B cell (primary cell): ENCODE data around the gene EPB41L4A. TPM values are rescaled to one million over a fixed set of nuclear protein-coding genes. Genes with fewer than 3 reads are reported as not detected.

ENCODE experiments used
- ATAC-seq: fragments of 200-7000 bp; cut with Tn5 transposase; one replicate; pipeline ENCODE4 v1.10.0; 2021; ENCODE audit warnings: low read depth, mild to moderate bottlenecking, moderate number of reproducible peaks, moderate library complexity
- CTCF ChIA-PET: fragments of 350-600 bp; sonication (Branson Sonifier 250); formaldehyde crosslinking; loops from one replicate; lab custom pipeline; 2021; ENCODE audit warnings: antibody characterized with exemption, inconsistent platforms; lab: Charles Lee
- POLR2A ChIA-PET: fragments of 350-600 bp; sonication (Branson Sonifier 250); formaldehyde crosslinking; loops from one replicate; lab custom pipeline; 2021; ENCODE audit warnings: antibody characterized with exemption; lab: Charles Lee
- DNase-seq: peaks from one replicate; pipeline ENCODE4 v3.0.0; 2013
- H2AFZ ChIP-seq: 2 replicates; pipeline ENCODE4 v1.6.1; 2012; ENCODE audit warnings: mild to moderate bottlenecking, low read depth, low read length; ENCODE audit not compliant: insufficient read depth, poor library complexity, severe bottlenecking
- H3K27ac ChIP-seq, 2 donors: 1 replicate in 1 of 2; 2 replicates in 1 of 2; pipeline ENCODE4 v1.5.1; 2012 to 2013; ENCODE audit warnings: low read length in 2 of 2, mild to moderate bottlenecking in 2 of 2, moderate library complexity in 1 of 2
- H3K27me3 ChIP-seq, 4 experiments: fragments of 200-600 bp in 1 of 4; sonication (generic) in 1 of 4; replicated peaks in 1 of 4; 1 replicate in 2 of 4; 2 replicates in 2 of 4; pipeline versions ENCODE4 v1.6.1 to v1.7.0; 2013 to 2016; ENCODE audit warnings: low read length in 3 of 4, mild to moderate bottlenecking in 2 of 4, mixed read lengths in 1 of 4, moderate library complexity in 1 of 4; ENCODE audit not compliant: insufficient read depth in 4 of 4, control insufficient read depth in 3 of 4; ENCODE audit errors: control extremely low read depth in 1 of 4
- H3K36me3 ChIP-seq, 2 experiments: replicated peaks in 1 of 2; 1 replicate in 1 of 2; 2 replicates in 1 of 2; pipeline versions ENCODE4 v1.6.1 to v1.7.1; 2013; ENCODE audit warnings: low read length in 1 of 2; ENCODE audit not compliant: insufficient read depth in 2 of 2, control insufficient read depth in 1 of 2; ENCODE audit errors: control extremely low read depth in 1 of 2, extremely low read depth in 1 of 2
- H3K4me1 ChIP-seq, 2 donors: fragments of 200-600 bp in 1 of 2; sonication (generic) in 1 of 2; 1 replicate in 1 of 2; 2 replicates in 1 of 2; pipeline versions ENCODE4 v1.5.1 to v1.6.1; 2013 to 2017; ENCODE audit warnings: low read length in 2 of 2; ENCODE audit not compliant: control insufficient read depth in 2 of 2, insufficient read depth in 2 of 2
- H3K4me2 ChIP-seq: replicated peaks from 2 replicates; pipeline ENCODE3; 2012; ENCODE audit warnings: mild to moderate bottlenecking, low read depth, low read length; ENCODE audit not compliant: poor library complexity, severe bottlenecking
- H3K4me3 ChIP-seq, 5 experiments: fragments of 200-600 bp in 1 of 5; sonication (generic) in 1 of 5; 1 replicate in 3 of 5; 2 replicates in 2 of 5; pipeline versions ENCODE4 v1.5.1 to v1.7.0; 2011 to 2016; ENCODE audit warnings: low read length in 4 of 5, mild to moderate bottlenecking in 4 of 5, low read depth in 2 of 5, control low read depth in 1 of 5, moderate library complexity in 1 of 5; ENCODE audit not compliant: insufficient read depth in 1 of 5; ENCODE audit errors: control extremely low read depth in 1 of 5, extremely low read depth in 1 of 5
- H3K79me2 ChIP-seq: fragments of 200-600 bp; sonication (generic); one replicate; pipeline ENCODE4 v1.6.0; 2016; ENCODE audit warnings: low read length; ENCODE audit not compliant: control insufficient read depth, insufficient read depth
- H3K9ac ChIP-seq: fragments of 200-600 bp; sonication (generic); 2 replicates; pipeline ENCODE4 v1.6.1; 2017; ENCODE audit warnings: mild to moderate bottlenecking, low read length, moderate library complexity
- H3K9me3 ChIP-seq, 3 donors: one replicate each; pipeline versions ENCODE4 v1.6.1 to v1.7.1; 2013; ENCODE audit warnings: low read length in 2 of 3; ENCODE audit not compliant: control insufficient read depth in 2 of 3, insufficient read depth in 1 of 3; ENCODE audit errors: control extremely low read depth in 1 of 3
- H4K20me1 ChIP-seq: 2 replicates; pipeline ENCODE4 v1.6.0; 2012; ENCODE audit warnings: mild to moderate bottlenecking, low read length; ENCODE audit not compliant: insufficient read depth, control insufficient read depth, poor library complexity, severe bottlenecking
- H3K27ac Mint-ChIP-seq: one replicate; pipeline ENCODE4 v1.8.0; 2021; ENCODE audit warnings: mixed read lengths
- H3K27me3 Mint-ChIP-seq: one replicate; pipeline ENCODE4 v1.8.0; 2021; ENCODE audit warnings: mixed read lengths
- H3K4me1 Mint-ChIP-seq: one replicate; pipeline ENCODE4 v1.8.0; 2021; ENCODE audit warnings: mixed read lengths
- H3K4me3 Mint-ChIP-seq: one replicate; pipeline ENCODE4 v1.8.0; 2021; ENCODE audit warnings: mixed read lengths
- H3K9me3 Mint-ChIP-seq: one replicate; pipeline ENCODE4 v1.8.0; 2022; ENCODE audit warnings: mixed read lengths; ENCODE audit not compliant: insufficient read depth
- EZH2 ChIP-seq: IDR thresholded peaks from 2 replicates; pipeline ENCODE4 v1.6.1; 2012; ENCODE audit warnings: borderline replicate concordance, low read depth, mild to moderate bottlenecking, moderate library complexity, low read length; ENCODE audit not compliant: insufficient read depth, poor library complexity, severe bottlenecking
- WGBS: methylation state at CpG from one replicate; pipeline ENCODE4 v1.1.5; 2013; ENCODE audit warnings: missing lambda C conversion rate; ENCODE audit not compliant: insufficient coverage; 5-methylcytosine and 5-hydroxymethylcytosine counted together
- intact Hi-C: fragments of 100-400 bp; cut with micrococcal nuclease; formaldehyde crosslinking; loops from one replicate; pipeline ENCODE4 v1.10.0; 2022
- polyA plus RNA-seq: library from polyadenylated mRNA; depleted of rRNA; stranded (reverse); fragments of >200 nt; gene quantifications from 2 replicates; pipeline ENCODE4 v1.2.3, GENCODE V29; 2012
- total RNA-seq, 2 donors: library from RNA; stranded (reverse); fragments of 120-200 nt in 1 of 2; gene quantifications; 1 replicate in 1 of 2; 2 replicates in 1 of 2; pipeline versions ENCODE4 v1.2.3 to v1.2.4, GENCODE V29; 2013 to 2022
- TF ChIP-seq, protein P1 (sequence below): fragments of 200-600 bp; IDR thresholded peaks from one replicate; pipeline ENCODE4 v1.8.0; 2022; ENCODE audit warnings: antibody characterized with exemption, mild to moderate bottlenecking

The EPB41L4A gene
- total and polyA plus RNA-seq, 2 donors (not counting 1 experiment from before 2014, with no cell fraction given) = 1.8 to 12.9 TPM

- intact Hi-C loops = no loop called here
- no peak overlapping the region for H3K4me3 ChIP-seq
- Mint-ChIP-seq H3K27me3 (peaks cover 18% of the 10 kb centered on the region), H3K27ac (no peak overlapping the region), H3K9me3 (no peaks in the 10 kb centered on the region), H3K4me1 (no peaks in the 10 kb centered on the region), H3K4me3 (no peak overlapping the region)
- no peaks in the 10 kb centered on the region for H3K36me3 ChIP-seq
- H3K4me2 ChIP-seq = no peak overlapping the region
- no peaks in the 10 kb centered on the region for H3K79me2 ChIP-seq
- POLR2A ChIA-PET = no interaction called here
- no peak for TF ChIP-seq EZH2
- TF ChIP-seq, protein P1, sequence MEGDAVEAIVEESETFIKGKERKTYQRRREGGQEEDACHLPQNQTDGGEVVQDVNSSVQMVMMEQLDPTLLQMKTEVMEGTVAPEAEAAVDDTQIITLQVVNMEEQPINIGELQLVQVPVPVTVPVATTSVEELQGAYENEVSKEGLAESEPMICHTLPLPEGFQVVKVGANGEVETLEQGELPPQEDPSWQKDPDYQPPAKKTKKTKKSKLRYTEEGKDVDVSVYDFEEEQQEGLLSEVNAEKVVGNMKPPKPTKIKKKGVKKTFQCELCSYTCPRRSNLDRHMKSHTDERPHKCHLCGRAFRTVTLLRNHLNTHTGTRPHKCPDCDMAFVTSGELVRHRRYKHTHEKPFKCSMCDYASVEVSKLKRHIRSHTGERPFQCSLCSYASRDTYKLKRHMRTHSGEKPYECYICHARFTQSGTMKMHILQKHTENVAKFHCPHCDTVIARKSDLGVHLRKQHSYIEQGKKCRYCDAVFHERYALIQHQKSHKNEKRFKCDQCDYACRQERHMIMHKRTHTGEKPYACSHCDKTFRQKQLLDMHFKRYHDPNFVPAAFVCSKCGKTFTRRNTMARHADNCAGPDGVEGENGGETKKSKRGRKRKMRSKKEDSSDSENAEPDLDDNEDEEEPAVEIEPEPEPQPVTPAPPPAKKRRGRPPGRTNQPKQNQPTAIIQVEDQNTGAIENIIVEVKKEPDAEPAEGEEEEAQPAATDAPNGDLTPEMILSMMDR = no peak
- H4K20me1 ChIP-seq = no peaks in the 10 kb centered on the region
- no peaks in the 10 kb centered on the region for H3K9me3 ChIP-seq
- no peak overlapping the region for H3K9ac ChIP-seq
- H2AFZ ChIP-seq = no peak overlapping the region
- DNase-seq = no peak
- no peak for ATAC-seq
- CTCF ChIA-PET = no interaction called here
- no peaks in the 10 kb centered on the region for H3K4me1 ChIP-seq
- no peak overlapping the region for H3K27ac ChIP-seq
- peaks cover 0 to 3% (median 0%) of the 10 kb centered on the region in 4 experiments for H3K27me3 ChIP-seq
- WGBS = 100% methylated on average over 3 of the region's 4 CpGs
Observed at GRCh38 chr5:112192072-112192471, 227.0 kb downstream of the EPB41L4A start.

DNA sequence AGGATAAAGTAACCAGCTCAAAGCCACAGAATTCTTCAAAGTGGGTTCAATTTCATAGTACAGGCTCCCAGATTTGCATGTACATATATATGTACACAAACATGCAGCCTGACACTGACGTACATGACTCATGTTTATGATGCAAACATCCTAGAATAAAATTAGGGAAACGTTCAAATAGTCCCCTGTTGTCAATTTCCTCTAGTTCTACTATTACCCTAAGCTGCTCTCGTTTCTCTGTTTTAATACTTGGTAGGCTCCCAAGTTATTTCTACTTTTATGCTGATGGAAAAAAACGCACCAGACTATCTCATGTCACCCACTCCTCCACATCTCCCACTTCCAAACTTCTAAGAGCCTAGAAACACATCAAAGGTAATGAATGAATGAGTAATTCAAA lies 229.7 kb downstream of the EPB41L4A start:
- POLR2A ChIA-PET = no interaction called here
- no CpG with 5 or more reads among the region's 4 CpGs for WGBS
- no peaks in the 10 kb centered on the region for H3K9me3 Mint-ChIP-seq
- H3K79me2 ChIP-seq = no peaks in the 10 kb centered on the region
- peaks cover 18% of the 10 kb centered on the region for H3K27me3 Mint-ChIP-seq
- no peak for TF ChIP-seq EZH2
- TF ChIP-seq, protein P1 = no peak
- no peak overlapping the region for H3K4me3 Mint-ChIP-seq
- H2AFZ ChIP-seq = no peak overlapping the region
- intact Hi-C loops = no loop called here
- no peaks in the 10 kb centered on the region for H3K9me3 ChIP-seq
- CTCF ChIA-PET = interaction anchor here (1.0 kb wide), 1 partner anchor 14 kb away, joined by 4 read pairs; no protein-coding TSS in a partner anchor
- no peaks in the 10 kb centered on the region for H3K4me1 ChIP-seq
- H3K4me1 Mint-ChIP-seq = no peaks in the 10 kb centered on the region
- no peak for ATAC-seq
- H3K36me3 ChIP-seq = no peaks in the 10 kb centered on the region
- no peak overlapping the region for H3K27ac Mint-ChIP-seq
- H3K27ac ChIP-seq = no peak overlapping the region
- H3K27me3 ChIP-seq = peaks cover 0 to 3% (median 0%) of the 10 kb centered on the region in 4 experiments
- H4K20me1 ChIP-seq = no peaks in the 10 kb centered on the region
- DNase-seq = no peak
- H3K4me3 ChIP-seq = no peak overlapping the region
- no peak overlapping the region for H3K9ac ChIP-seq
- H3K4me2 ChIP-seq = no peak overlapping the region
